ENCODE results near the gene RPS23. TPM values are rescaled to one million over a fixed set of nuclear protein-coding genes. Genes with fewer than 3 reads are reported as not detected.

RPS23 gene
- total and polyA plus RNA-seq, 2 experiments from 2014 or later, result 2,261 to 3,526 TPM

DNA sequence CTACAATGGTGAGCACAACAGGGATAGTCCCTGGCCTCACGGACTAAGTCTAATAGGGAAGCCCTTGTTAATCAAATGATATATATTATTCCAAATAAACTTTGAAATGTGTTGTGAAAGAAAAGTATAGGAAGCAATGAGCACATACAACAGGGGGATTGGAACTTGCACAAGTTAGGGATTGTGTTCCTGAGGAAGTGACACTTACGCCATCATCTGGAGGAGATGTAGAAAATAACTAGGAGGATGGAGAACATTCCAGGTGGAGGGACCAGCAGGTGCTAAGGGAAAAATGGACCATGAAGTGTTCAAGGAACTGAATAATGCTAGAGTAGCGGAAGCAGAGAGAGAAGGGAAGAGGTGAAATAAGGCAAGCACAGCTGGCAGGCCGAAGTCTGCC, 18.8 kb upstream of the RPS23 start (continued):
- TF ChIP-seq, protein P1, sequence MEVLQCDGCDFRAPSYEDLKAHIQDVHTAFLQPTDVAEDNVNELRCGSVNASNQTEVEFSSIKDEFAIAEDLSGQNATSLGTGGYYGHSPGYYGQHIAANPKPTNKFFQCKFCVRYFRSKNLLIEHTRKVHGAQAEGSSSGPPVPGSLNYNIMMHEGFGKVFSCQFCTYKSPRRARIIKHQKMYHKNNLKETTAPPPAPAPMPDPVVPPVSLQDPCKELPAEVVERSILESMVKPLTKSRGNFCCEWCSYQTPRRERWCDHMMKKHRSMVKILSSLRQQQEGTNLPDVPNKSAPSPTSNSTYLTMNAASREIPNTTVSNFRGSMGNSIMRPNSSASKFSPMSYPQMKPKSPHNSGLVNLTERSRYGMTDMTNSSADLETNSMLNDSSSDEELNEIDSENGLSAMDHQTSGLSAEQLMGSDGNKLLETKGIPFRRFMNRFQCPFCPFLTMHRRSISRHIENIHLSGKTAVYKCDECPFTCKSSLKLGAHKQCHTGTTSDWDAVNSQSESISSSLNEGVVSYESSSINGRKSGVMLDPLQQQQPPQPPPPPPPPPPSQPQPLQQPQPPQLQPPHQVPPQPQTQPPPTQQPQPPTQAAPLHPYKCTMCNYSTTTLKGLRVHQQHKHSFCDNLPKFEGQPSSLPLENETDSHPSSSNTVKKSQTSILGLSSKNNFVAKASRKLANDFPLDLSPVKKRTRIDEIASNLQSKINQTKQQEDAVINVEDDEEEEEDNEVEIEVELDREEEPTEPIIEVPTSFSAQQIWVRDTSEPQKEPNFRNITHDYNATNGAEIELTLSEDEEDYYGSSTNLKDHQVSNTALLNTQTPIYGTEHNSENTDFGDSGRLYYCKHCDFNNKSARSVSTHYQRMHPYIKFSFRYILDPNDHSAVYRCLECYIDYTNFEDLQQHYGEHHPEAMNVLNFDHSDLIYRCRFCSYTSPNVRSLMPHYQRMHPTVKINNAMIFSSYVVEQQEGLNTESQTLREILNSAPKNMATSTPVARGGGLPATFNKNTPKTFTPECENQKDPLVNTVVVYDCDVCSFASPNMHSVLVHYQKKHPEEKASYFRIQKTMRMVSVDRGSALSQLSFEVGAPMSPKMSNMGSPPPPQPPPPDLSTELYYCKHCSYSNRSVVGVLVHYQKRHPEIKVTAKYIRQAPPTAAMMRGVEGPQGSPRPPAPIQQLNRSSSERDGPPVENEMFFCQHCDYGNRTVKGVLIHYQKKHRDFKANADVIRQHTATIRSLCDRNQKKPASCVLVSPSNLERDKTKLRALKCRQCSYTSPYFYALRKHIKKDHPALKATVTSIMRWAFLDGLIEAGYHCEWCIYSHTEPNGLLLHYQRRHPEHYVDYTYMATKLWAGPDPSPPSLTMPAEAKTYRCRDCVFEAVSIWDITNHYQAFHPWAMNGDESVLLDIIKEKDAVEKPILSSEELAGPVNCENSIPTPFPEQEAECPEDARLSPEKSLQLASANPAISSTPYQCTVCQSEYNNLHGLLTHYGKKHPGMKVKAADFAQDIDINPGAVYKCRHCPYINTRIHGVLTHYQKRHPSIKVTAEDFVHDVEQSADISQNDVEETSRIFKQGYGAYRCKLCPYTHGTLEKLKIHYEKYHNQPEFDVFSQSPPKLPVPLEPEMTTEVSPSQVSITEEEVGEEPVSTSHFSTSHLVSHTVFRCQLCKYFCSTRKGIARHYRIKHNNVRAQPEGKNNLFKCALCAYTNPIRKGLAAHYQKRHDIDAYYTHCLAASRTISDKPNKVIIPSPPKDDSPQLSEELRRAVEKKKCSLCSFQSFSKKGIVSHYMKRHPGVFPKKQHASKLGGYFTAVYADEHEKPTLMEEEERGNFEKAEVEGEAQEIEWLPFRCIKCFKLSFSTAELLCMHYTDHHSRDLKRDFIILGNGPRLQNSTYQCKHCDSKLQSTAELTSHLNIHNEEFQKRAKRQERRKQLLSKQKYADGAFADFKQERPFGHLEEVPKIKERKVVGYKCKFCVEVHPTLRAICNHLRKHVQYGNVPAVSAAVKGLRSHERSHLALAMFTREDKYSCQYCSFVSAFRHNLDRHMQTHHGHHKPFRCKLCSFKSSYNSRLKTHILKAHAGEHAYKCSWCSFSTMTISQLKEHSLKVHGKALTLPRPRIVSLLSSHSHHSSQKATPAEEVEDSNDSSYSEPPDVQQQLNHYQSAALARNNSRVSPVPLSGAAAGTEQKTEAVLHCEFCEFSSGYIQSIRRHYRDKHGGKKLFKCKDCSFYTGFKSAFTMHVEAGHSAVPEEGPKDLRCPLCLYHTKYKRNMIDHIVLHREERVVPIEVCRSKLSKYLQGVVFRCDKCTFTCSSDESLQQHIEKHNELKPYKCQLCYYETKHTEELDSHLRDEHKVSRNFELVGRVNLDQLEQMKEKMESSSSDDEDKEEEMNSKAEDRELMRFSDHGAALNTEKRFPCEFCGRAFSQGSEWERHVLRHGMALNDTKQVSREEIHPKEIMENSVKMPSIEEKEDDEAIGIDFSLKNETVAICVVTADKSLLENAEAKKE (CRISPR knock-in tag; IDR thresholded peaks at IDR 0.05), result no peak
- TF ChIP-seq ZNF114 (CRISPR knock-in tag; IDR thresholded peaks at IDR 0.05) (0 out of 2 replicates have a peak, but pooled peaks have one; percentile 22), STAT1 (IDR thresholded peaks at IDR 0.05; ENCODE audit: unreplicated experiment) (no peak)

DNA sequence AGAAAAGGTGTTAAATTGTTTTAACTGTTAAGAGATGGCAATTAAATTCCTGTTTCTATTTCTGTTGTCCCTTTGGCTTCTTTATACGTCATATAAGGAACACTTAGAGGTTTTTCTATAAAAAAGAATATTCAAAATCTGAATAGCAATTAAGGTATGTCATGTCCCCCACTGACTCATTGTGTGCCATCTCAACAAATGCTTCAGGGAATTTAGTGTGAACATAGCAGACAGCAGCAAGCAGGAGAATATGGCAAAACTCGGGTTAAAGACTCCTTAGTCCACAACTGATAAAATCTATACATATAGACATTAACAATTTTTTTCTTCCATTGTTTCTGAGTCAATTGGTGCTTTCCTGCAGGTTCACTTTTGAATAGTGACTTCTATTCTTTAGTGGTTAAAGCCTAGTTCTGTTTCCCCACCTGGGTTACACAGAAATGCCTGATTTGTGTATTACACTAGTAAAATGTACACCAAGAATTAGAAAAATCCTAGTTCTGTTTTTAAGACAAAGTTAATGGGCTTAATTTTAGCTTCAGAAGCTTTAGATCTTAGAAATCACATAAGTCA, 17.9 kb upstream of the RPS23 start:
- Histone ChIP-seq H3K27ac (ENCODE audit: low read depth) (no peak overlapping the region), H3K9me2 (ENCODE audit: insufficient read depth) (no peaks in the 10 kb centered on the region), H3F3A (replicated peaks; ENCODE audit: low read depth) (no peaks in the 10 kb centered on the region), H3K4me2 (no peak overlapping the region; the same call in 1 of the 2 replicates), H3K36me3 (ENCODE audit: insufficient read depth) (no peaks in the 10 kb centered on the region), H4K20me1 (replicated peaks; ENCODE audit: insufficient read depth) (no peaks in the 10 kb centered on the region), H3K4me3 (no peak overlapping the region), H3K27me3 (ENCODE audit: insufficient read depth) (peaks cover 19% of the 10 kb centered on the region), H2AFZ (no peak overlapping the region), H3K79me2 (replicated peaks; ENCODE audit: insufficient read depth) (no peaks in the 10 kb centered on the region), H3K4me1 (ENCODE audit: insufficient read depth) (peaks cover 29% of the 10 kb centered on the region)
- Mint-ChIP-seq H3K4me1 (peaks cover 38% of the 10 kb centered on the region), H3K4me3 (no peak overlapping the region), H3K27ac (no peak overlapping the region), H3K9me3 (peaks cover 3% of the 10 kb centered on the region; the same call in 1 of the 3 replicates), H3K27me3 (ENCODE audit: insufficient read depth, low read depth, poor library complexity) (peaks cover 13% of the 10 kb centered on the region), H3K36me3 (ENCODE audit: low read depth) (no peaks in the 10 kb centered on the region)
- ATAC-seq (no peak), DNase-seq (ENCODE audit: low spot score) (no peak)
- TF ChIP-seq ZNF114 (CRISPR knock-in tag; IDR thresholded peaks at IDR 0.05) (no peak), POLR2AphosphoS5 (IDR thresholded peaks at IDR 0.05; ENCODE audit: low read depth) (no peak), EZH2phosphoT487 (IDR thresholded peaks at IDR 0.05; ENCODE audit: unreplicated experiment) (no peak), EZH2 (IDR thresholded peaks at IDR 0.05; ENCODE audit: low read depth, unreplicated experiment) (no peak), JUNB (IDR thresholded peaks at IDR 0.05; ENCODE audit: unreplicated experiment) (no peak), CREB1 (CRISPR knock-in tag; IDR thresholded peaks at IDR 0.05; ENCODE audit: low read depth) (no peak)
- TF ChIP-seq, protein P1 (CRISPR knock-in tag; IDR thresholded peaks at IDR 0.05), result no peak

All from GM23338 (cell line).